ENCODE measurements around the gene PCDH8.

DNA sequence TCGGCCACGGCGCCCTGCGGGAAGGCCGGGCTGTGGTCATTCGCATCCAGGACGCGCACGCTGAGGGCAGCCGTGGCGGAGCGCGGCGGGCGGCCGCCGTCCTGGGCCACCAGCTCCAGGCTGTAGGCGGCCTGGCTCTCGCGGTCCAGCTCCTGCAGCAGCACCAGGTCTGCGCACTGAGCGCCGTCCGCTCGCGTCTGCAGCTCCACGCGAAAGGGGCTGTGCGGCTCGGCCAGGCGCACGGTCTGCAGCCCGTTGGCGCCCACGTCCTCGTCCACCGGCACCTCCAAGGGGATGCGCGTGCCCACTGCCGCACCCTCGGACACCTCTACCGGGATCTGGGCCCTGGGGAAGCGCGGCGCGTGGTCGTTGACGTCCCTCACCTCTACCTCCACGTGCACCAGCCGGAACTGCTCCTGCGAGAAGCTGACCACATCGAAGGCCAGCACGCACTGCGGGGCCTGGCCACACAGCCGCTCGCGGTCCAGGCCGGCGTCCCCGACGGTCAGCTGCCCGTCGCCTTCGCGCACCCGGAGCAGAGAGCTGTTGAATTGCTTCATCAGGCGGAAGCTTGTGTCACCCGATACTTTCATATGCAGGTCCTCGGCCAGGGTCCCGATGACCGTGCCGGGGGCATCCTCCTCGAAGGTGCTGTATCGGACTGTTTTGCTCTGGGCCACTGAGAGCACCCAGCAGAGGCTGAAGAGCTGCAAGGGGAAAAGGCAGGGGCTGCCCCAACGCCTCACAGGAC is 583 bp downstream of the PCDH8 start:
- no peak for TF ChIP-seq CTCF (IDR thresholded peaks at IDR 0.05)
- TF ChIP-seq EP300 (IDR thresholded peaks at IDR 0.05), result no peak

Measured in gastroesophageal sphincter (tissue), 3 donors.